Measurements from ENCODE around the gene GPHA2. TPM values are rescaled to one million over a fixed set of nuclear protein-coding genes. Genes with fewer than 3 reads are reported as not detected.

The GPHA2 gene
- total and polyA plus RNA-seq, 2 of the 13 experiments (the other 11 are each of a cell fraction or from before 2014, with no cell fraction given) = 13.0 to 19.1 TPM

GRCh38 chr11:64894070-64894811 lies 41.5 kb downstream of the GPHA2 start (continued):
- TF ChIP-seq MYPOP (CRISPR knock-in tag; IDR thresholded peaks at IDR 0.05) (no peak; the same call in 1 of the 2 replicates), HOXA5 (CRISPR knock-in tag; IDR thresholded peaks at IDR 0.05) (peak; percentile 30), NFATC3 (CRISPR knock-in tag; IDR thresholded peaks at IDR 0.05) (no peak; the same call in 1 of the 2 replicates), ZSCAN25 (CRISPR knock-in tag; IDR thresholded peaks at IDR 0.05) (peak; percentile 74), ZSCAN5A (CRISPR knock-in tag; IDR thresholded peaks at IDR 0.05; ENCODE audit: borderline replicate concordance) (peak; percentile 85; the same call in 1 of the 2 replicates), HIC2 (CRISPR knock-in tag; IDR thresholded peaks at IDR 0.05; ENCODE audit: low read depth) (peak; percentile 99), ZNF318 (CRISPR knock-in tag; IDR thresholded peaks at IDR 0.05) (no peak), SP140L (CRISPR knock-in tag; IDR thresholded peaks at IDR 0.05; ENCODE audit: borderline replicate concordance) (no peak), TAF15 (IDR thresholded peaks at IDR 0.05; ENCODE audit: low read depth, low read length, poor library complexity, severe bottlenecking) (peak; percentile 78), NCOR1 (IDR thresholded peaks at IDR 0.05; ENCODE audit: borderline replicate concordance, low read length) (peak; percentile 90), NR0B2 (CRISPR knock-in tag; IDR thresholded peaks at IDR 0.05) (peak; percentile 44; the same call in 1 of the 2 replicates), ZNF550 (CRISPR knock-in tag; IDR thresholded peaks at IDR 0.05; ENCODE audit: borderline replicate concordance) (no peak)

Data from HepG2 (cell line).